Body of pancreas (tissue), 4 donors: ENCODE measurements around the gene MICAL1. TPM values are rescaled to one million over a fixed set of nuclear protein-coding genes. Genes with fewer than 3 reads are reported as not detected.

Source experiments
- ATAC-seq: fragments of 150-250 bp; one replicate; pipeline ENCODE4 v1.9.1; 2016
- DNase-seq, 4 donors: peaks; one replicate each; pipeline ENCODE4 v3.0.0-alpha.2; 2019
- H3K27ac ChIP-seq, 4 donors: fragments of 200-600 bp; sonication (generic); 1 replicate in 3 of 4; 2 replicates in 1 of 4; pipeline versions ENCODE4 v1.5.1 to v1.6.1; 2016 to 2019; ENCODE audit warnings: mild to moderate bottlenecking in 1 of 4, mixed read lengths in 1 of 4, moderate library complexity in 1 of 4
- H3K27me3 ChIP-seq, 2 donors: fragments of 200-600 bp; sonication (generic); one replicate each; pipeline ENCODE4 v1.6.0; 2016; ENCODE audit warnings: mild to moderate bottlenecking in 1 of 2
- H3K36me3 ChIP-seq, 2 donors: fragments of 200-600 bp; sonication (generic); replicated peaks in 1 of 2; 2 replicates each; pipeline ENCODE4 v1.5.1; 2016; ENCODE audit warnings: low read depth in 2 of 2; ENCODE audit not compliant: insufficient read depth in 1 of 2
- H3K4me1 ChIP-seq: fragments of 200-600 bp; sonication (generic); one replicate; pipeline ENCODE4 v1.6.0; 2016
- H3K4me3 ChIP-seq, 2 donors: fragments of 200-600 bp; sonication (generic); 1 replicate in 1 of 2; 2 replicates in 1 of 2; pipeline ENCODE4 v1.5.1; 2016 to 2019
- H3K9me3 ChIP-seq, 3 donors: fragments of 200-600 bp; sonication (generic); 1 replicate in 2 of 3; 2 replicates in 1 of 3; pipeline ENCODE4 v1.5.1; 2016
- POLR2A ChIP-seq, 3 donors: fragments of 450-650 bp; IDR thresholded peaks; one replicate each; pipeline ENCODE4 v1.6.1; 2016; ENCODE audit warnings: antibody characterized with exemption in 3 of 3, mild to moderate bottlenecking in 2 of 3
- WGBS, 2 donors: methylation state at CpG; one replicate each; pipeline ENCODE4 v1.1.5; 2017; 5-methylcytosine and 5-hydroxymethylcytosine counted together
- intact Hi-C: fragments of 100-400 bp; cut with DNase I; formaldehyde crosslinking; loops from one replicate; pipeline ENCODE4 v1.15.1; 2023
- total RNA-seq, 2 donors: library from RNA; depleted of rRNA; stranded (reverse); fragments of >200 nt; gene quantifications; one replicate each; pipeline ENCODE4 v1.1.0, GENCODE V29; 2016
- TF ChIP-seq, protein P1 (sequence below), 7 experiments: fragments of 450-650 bp in 4 of 7; fragments of 200-600 bp in 3 of 7; sonication (generic) in 3 of 7; IDR thresholded peaks; one replicate each; pipeline ENCODE4 v1.5.1; 2016 to 2019; ENCODE audit warnings: antibody characterized with exemption in 7 of 7

The MICAL1 gene
- total RNA-seq, 2 donors from 2014 or later, result 16.1 to 26.0 TPM

DNA sequence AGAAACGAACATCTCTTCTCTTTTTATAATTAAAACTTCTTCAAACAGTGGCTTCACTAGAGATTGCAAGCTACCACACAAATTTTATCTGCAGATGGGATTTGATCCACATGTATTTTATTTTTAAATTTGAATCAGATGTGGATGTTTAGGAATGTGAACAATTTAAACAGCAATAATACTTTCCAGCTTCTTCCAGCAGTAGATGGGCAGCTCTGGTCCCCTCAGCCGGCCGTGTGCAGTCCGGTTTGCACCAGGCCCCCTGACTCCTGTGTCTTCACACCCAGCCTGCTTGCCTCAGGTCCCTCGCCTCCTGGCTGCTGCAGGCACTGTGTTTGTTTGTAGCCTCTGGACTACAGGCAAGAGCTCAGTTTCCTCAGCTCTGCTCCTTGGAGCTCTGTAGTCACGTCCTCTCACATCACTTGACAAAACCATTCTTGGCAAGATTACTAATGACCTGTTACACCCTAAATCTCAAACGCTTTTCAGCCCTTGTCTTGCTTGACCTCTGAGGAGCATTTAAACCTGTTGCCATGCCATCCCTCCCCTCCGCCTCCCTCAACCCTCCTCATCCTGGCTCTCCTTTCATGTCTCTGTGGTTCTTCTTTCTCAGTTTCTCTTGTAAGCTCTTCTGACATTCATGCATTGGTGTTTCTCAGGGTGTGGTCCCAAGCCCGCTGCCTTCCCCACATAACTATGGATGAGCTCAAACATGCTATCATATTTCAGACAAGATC lies 40.6 kb upstream of the MICAL1 start:
- Histone ChIP-seq H3K9me3 (no peaks in the 10 kb centered on the region), H3K4me3 (no peak overlapping the region), H3K4me1 (no peaks in the 10 kb centered on the region), H3K36me3 (no peaks in the 10 kb centered on the region), H3K27me3 (no peaks in the 10 kb centered on the region), H3K27ac (no peak overlapping the region)
- intact Hi-C loops, result no loop called here
- DNase-seq (no peak), ATAC-seq (no peak)
- TF ChIP-seq, protein P1, sequence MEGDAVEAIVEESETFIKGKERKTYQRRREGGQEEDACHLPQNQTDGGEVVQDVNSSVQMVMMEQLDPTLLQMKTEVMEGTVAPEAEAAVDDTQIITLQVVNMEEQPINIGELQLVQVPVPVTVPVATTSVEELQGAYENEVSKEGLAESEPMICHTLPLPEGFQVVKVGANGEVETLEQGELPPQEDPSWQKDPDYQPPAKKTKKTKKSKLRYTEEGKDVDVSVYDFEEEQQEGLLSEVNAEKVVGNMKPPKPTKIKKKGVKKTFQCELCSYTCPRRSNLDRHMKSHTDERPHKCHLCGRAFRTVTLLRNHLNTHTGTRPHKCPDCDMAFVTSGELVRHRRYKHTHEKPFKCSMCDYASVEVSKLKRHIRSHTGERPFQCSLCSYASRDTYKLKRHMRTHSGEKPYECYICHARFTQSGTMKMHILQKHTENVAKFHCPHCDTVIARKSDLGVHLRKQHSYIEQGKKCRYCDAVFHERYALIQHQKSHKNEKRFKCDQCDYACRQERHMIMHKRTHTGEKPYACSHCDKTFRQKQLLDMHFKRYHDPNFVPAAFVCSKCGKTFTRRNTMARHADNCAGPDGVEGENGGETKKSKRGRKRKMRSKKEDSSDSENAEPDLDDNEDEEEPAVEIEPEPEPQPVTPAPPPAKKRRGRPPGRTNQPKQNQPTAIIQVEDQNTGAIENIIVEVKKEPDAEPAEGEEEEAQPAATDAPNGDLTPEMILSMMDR (IDR thresholded peaks at IDR 0.05), result no peak
- TF ChIP-seq POLR2A (IDR thresholded peaks at IDR 0.05), result no peak
- WGBS, 2 donors, result 80 to 84% methylated on average over 9 of the region's 9 CpGs

- no peaks in the 10 kb centered on the region for H3K27me3 ChIP-seq
- H3K36me3 ChIP-seq, result no peaks in the 10 kb centered on the region
- ATAC-seq, result no peak
- TF ChIP-seq POLR2A (IDR thresholded peaks at IDR 0.05), result no peak
- TF ChIP-seq, protein P1 (IDR thresholded peaks at IDR 0.05), result no peak
- H3K27ac ChIP-seq, result no peak overlapping the region
- no peaks in the 10 kb centered on the region for H3K4me1 ChIP-seq
- no peaks in the 10 kb centered on the region for H3K9me3 ChIP-seq
- DNase-seq, result no peak
- WGBS, 2 donors, result 71 to 93% methylated on average over 1 of the region's 1 CpG
- no peak overlapping the region for H3K4me3 ChIP-seq
- intact Hi-C loops, result no loop called here
Measured at GRCh38 chr6:109493865-109494264, 38.3 kb upstream of the MICAL1 start.

GRCh38 chr6:109491207-109491938 lies 35.8 kb upstream of the MICAL1 start:
- Histone ChIP-seq H3K36me3 (no peaks in the 10 kb centered on the region), H3K4me3 (no peak overlapping the region), H3K27me3 (no peaks in the 10 kb centered on the region), H3K4me1 (no peaks in the 10 kb centered on the region), H3K9me3 (no peaks in the 10 kb centered on the region), H3K27ac (no peak overlapping the region)
- DNase-seq (no peak), ATAC-seq (no peak)
- WGBS, 2 donors, result 47 to 59% methylated on average over 5 of the region's 5 CpGs
- no peak for TF ChIP-seq POLR2A (IDR thresholded peaks at IDR 0.05)
- intact Hi-C loops, result no loop called here

- DNase-seq (no peak), ATAC-seq (no peak)
- intact Hi-C loops, result no loop called here
- TF ChIP-seq, protein P1 (IDR thresholded peaks at IDR 0.05), result no peak
- no peak for TF ChIP-seq POLR2A (IDR thresholded peaks at IDR 0.05)
- WGBS, 2 donors, result 61 to 69% methylated on average over 2 of the region's 2 CpGs
- H3K4me3 ChIP-seq, result no peak overlapping the region
- no peaks in the 10 kb centered on the region for H3K27me3 ChIP-seq
- H3K36me3 ChIP-seq, result no peaks in the 10 kb centered on the region
- H3K4me1 ChIP-seq, result no peaks in the 10 kb centered on the region
- H3K27ac ChIP-seq, result no peak overlapping the region
- H3K9me3 ChIP-seq, result no peaks in the 10 kb centered on the region
Measured at GRCh38 chr6:109490713-109491112, 35.1 kb upstream of the MICAL1 start.

GRCh38 chr6:109488001-109488400 lies 32.4 kb upstream of the MICAL1 start:
- no peaks in the 10 kb centered on the region for H3K4me1 ChIP-seq
- ATAC-seq, result no peak
- intact Hi-C loops, result no loop called here
- no peak for DNase-seq
- no peak overlapping the region for H3K27ac ChIP-seq
- no peaks in the 10 kb centered on the region for H3K9me3 ChIP-seq
- no peak for TF ChIP-seq POLR2A (IDR thresholded peaks at IDR 0.05)
- TF ChIP-seq, protein P1 (IDR thresholded peaks at IDR 0.05), result no peak
- H3K4me3 ChIP-seq, result no peak overlapping the region
- no peaks in the 10 kb centered on the region for H3K27me3 ChIP-seq
- H3K36me3 ChIP-seq, result no peaks in the 10 kb centered on the region
